ENCODE results near the gene MYO7B.
A peak's percentile ranks its signal among the peaks of the same experiment; 100 is the strongest.

The MYO7B gene

GRCh38 chr2:127596311-127597045, 61.0 kb downstream of the MYO7B start:
- Histone ChIP-seq H3K27me3 (replicated peaks) (no peaks in the 10 kb centered on the region), H3K4me3 (ENCODE audit: low read depth, low read length) (no peak overlapping the region), H3K27ac (no peak overlapping the region), H3K36me3 (replicated peaks) (no peaks in the 10 kb centered on the region)
- TF ChIP-seq, protein P1, sequence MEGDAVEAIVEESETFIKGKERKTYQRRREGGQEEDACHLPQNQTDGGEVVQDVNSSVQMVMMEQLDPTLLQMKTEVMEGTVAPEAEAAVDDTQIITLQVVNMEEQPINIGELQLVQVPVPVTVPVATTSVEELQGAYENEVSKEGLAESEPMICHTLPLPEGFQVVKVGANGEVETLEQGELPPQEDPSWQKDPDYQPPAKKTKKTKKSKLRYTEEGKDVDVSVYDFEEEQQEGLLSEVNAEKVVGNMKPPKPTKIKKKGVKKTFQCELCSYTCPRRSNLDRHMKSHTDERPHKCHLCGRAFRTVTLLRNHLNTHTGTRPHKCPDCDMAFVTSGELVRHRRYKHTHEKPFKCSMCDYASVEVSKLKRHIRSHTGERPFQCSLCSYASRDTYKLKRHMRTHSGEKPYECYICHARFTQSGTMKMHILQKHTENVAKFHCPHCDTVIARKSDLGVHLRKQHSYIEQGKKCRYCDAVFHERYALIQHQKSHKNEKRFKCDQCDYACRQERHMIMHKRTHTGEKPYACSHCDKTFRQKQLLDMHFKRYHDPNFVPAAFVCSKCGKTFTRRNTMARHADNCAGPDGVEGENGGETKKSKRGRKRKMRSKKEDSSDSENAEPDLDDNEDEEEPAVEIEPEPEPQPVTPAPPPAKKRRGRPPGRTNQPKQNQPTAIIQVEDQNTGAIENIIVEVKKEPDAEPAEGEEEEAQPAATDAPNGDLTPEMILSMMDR (IDR thresholded peaks at IDR 0.05; ENCODE audit: low read depth, low read length, missing control alignments) = no peak
- in situ Hi-C loops (cut with HindIII; ENCODE audit: low pct_ligation_motif_present, low sequenced_read_pairs) = no loop called here
- DNase-seq = no peak

- Histone ChIP-seq H3K4me3 (ENCODE audit: low read depth, low read length) (no peak overlapping the region), H3K27ac (peak overlapping the region; percentile 67), H3K36me3 (replicated peaks) (no peaks in the 10 kb centered on the region), H3K27me3 (replicated peaks) (no peaks in the 10 kb centered on the region)
- in situ Hi-C loops (cut with HindIII; ENCODE audit: low pct_ligation_motif_present, low sequenced_read_pairs) = no loop called here
- TF ChIP-seq, protein P1 (IDR thresholded peaks at IDR 0.05; ENCODE audit: low read depth, low read length, missing control alignments) = no peak
- DNase-seq = no peak
Observed at GRCh38 chr2:127597046-127597983, 61.8 kb downstream of the MYO7B start.

DNA sequence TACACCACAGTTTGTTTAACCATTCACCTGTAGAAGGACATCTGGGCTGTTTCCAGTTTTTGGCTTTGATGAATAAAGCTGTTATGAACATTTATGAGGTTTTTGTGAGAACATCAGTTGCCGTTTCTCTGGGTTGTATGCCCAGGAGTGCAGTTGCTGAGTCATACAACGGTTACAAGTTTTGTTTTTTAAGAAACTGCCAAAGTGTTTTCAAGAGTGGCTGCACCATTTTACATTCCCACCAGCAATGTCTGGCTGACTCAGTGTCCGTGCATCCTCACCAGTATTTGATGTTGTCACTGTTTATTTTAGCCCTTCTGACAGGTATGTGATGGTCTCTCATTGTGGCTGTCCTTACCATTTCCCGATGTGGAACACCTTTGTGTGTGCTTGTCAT, 62.5 kb downstream of the MYO7B start:
- DNase-seq = peak; percentile 64
- peak overlapping the region; percentile 67 for H3K27ac ChIP-seq
- no peaks in the 10 kb centered on the region for H3K36me3 ChIP-seq (replicated peaks)
- H3K27me3 ChIP-seq (replicated peaks) = no peaks in the 10 kb centered on the region
- in situ Hi-C loops (cut with HindIII; ENCODE audit: low pct_ligation_motif_present, low sequenced_read_pairs) = no loop called here
- H3K4me3 ChIP-seq (ENCODE audit: low read depth, low read length) = no peak overlapping the region
- TF ChIP-seq, protein P1 (IDR thresholded peaks at IDR 0.05; ENCODE audit: low read depth, low read length, missing control alignments) = no peak

- Histone ChIP-seq H3K27ac (peak overlapping the region; percentile 67), H3K36me3 (replicated peaks) (no peaks in the 10 kb centered on the region), H3K4me3 (ENCODE audit: low read depth, low read length) (no peak overlapping the region), H3K27me3 (replicated peaks) (no peaks in the 10 kb centered on the region)
- peak; percentile 51 for DNase-seq
- in situ Hi-C loops (cut with HindIII; ENCODE audit: low pct_ligation_motif_present, low sequenced_read_pairs) = no loop called here
- TF ChIP-seq, protein P1 (IDR thresholded peaks at IDR 0.05; ENCODE audit: low read depth, low read length, missing control alignments) = no peak
Observed at GRCh38 chr2:127598711-127599110, 63.2 kb downstream of the MYO7B start.

DNA sequence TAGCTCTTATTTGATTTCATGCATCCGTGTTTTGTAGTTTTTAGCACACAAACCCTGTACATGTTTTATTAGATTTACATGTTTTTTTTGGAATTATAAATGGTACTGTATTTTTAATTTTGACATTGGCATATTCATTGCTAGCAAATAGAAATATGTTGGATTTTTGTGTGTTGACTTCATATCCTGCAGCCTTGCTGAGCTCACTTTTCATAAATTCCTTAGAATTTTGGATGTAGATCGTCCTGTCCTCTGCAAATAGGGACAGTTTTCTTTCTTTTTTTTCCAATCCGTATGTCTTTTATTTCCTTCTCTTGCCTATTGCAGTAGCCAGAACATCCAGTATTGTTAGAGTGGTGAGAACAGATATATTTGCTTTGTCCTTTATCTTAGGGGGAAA, 63.7 kb downstream of the MYO7B start:
- TF ChIP-seq, protein P1 (IDR thresholded peaks at IDR 0.05; ENCODE audit: low read depth, low read length, missing control alignments) = no peak
- Histone ChIP-seq H3K27ac (peak overlapping the region; percentile 67), H3K4me3 (ENCODE audit: low read depth, low read length) (no peak overlapping the region), H3K27me3 (replicated peaks) (no peaks in the 10 kb centered on the region), H3K36me3 (replicated peaks) (no peaks in the 10 kb centered on the region)
- no peak for DNase-seq
- in situ Hi-C loops (cut with HindIII; ENCODE audit: low pct_ligation_motif_present, low sequenced_read_pairs) = no loop called here

All from brain microvascular endothelial cell (primary cell).